GM23338 (cell line): Measurements from ENCODE around the gene ACVRL1. TPM values are rescaled to one million over a fixed set of nuclear protein-coding genes. Genes with fewer than 3 reads are reported as not detected.

Experiments used
- ATAC-seq: fragments of 200-7000 bp; cut with Tn5 transposase; 3 replicates; pipeline ENCODE4 v1.9.1; 2020
- DNase-seq: peaks from one replicate; pipeline ENCODE4 v3.0.0-alpha.2; 2015; ENCODE audit warnings: low spot score
- H2AFZ ChIP-seq: fragments of 200-600 bp; sonication (generic); 2 replicates; pipeline ENCODE4 v1.8.0; 2016; ENCODE audit warnings: antibody characterized with exemption, mild to moderate bottlenecking, moderate library complexity
- H3F3A ChIP-seq: fragments of 200-600 bp; sonication (generic); replicated peaks from 2 replicates; pipeline ENCODE4 v1.8.0; 2017; ENCODE audit warnings: antibody characterized with exemption, mixed run types, low read depth
- H3K27ac ChIP-seq: fragments of 200-600 bp; sonication (generic); 2 replicates; pipeline ENCODE4 v1.6.1; 2016; ENCODE audit warnings: low read depth
- H3K27me3 ChIP-seq: fragments of 200-600 bp; sonication (generic); 2 replicates; pipeline ENCODE4 v1.8.0; 2016; ENCODE audit warnings: mild to moderate bottlenecking, mixed run types, moderate library complexity; ENCODE audit not compliant: insufficient read depth
- H3K36me3 ChIP-seq: fragments of 200-600 bp; sonication (generic); 2 replicates; pipeline ENCODE4 v1.8.0; 2016; ENCODE audit warnings: mild to moderate bottlenecking; ENCODE audit not compliant: insufficient read depth
- H3K4me1 ChIP-seq: fragments of 200-600 bp; sonication (generic); 2 replicates; pipeline ENCODE4 v1.8.0; 2016; ENCODE audit warnings: mild to moderate bottlenecking, moderate library complexity; ENCODE audit not compliant: insufficient read depth
- H3K4me2 ChIP-seq: fragments of 200-600 bp; sonication (generic); 2 replicates; pipeline ENCODE4 v1.7.1; 2017; ENCODE audit warnings: mixed run types
- H3K4me3 ChIP-seq: fragments of 200-600 bp; sonication (generic); 2 replicates; pipeline ENCODE4 v1.6.1; 2016; ENCODE audit warnings: mixed run types
- H3K79me2 ChIP-seq: fragments of 200-600 bp; sonication (generic); replicated peaks from 2 replicates; pipeline ENCODE4 v1.8.0; 2017; ENCODE audit warnings: mild to moderate bottlenecking; ENCODE audit not compliant: insufficient read depth
- H3K9me2 ChIP-seq: fragments of 200-600 bp; sonication (generic); 2 replicates; pipeline ENCODE4 v1.8.0; 2017; ENCODE audit not compliant: insufficient read depth
- H4K20me1 ChIP-seq: fragments of 200-600 bp; sonication (generic); replicated peaks from 2 replicates; pipeline ENCODE4 v1.8.0; 2017; ENCODE audit warnings: mild to moderate bottlenecking; ENCODE audit not compliant: insufficient read depth
- H3K27ac Mint-ChIP-seq: 2 replicates; pipeline ENCODE4 v1.8.0; 2020; ENCODE audit warnings: inconsistent platforms, mild to moderate bottlenecking, moderate library complexity, mixed read lengths
- H3K27me3 Mint-ChIP-seq: 3 replicates; pipeline ENCODE4 v1.8.0; 2022; ENCODE audit warnings: low read depth, mild to moderate bottlenecking, moderate library complexity, mixed read lengths, inconsistent platforms; ENCODE audit not compliant: insufficient read depth, poor library complexity
- H3K36me3 Mint-ChIP-seq: 3 replicates; pipeline ENCODE4 v1.8.0; 2021; ENCODE audit warnings: low read depth, mild to moderate bottlenecking, inconsistent platforms, moderate library complexity, mixed read lengths
- H3K4me1 Mint-ChIP-seq: 3 replicates; pipeline ENCODE4 v1.8.0; 2020; ENCODE audit warnings: mild to moderate bottlenecking, inconsistent platforms, mixed read lengths
- H3K4me3 Mint-ChIP-seq: 3 replicates; pipeline ENCODE4 v1.8.0; 2021; ENCODE audit warnings: moderate library complexity, mild to moderate bottlenecking, inconsistent platforms, mixed read lengths
- H3K9me3 Mint-ChIP-seq: 3 replicates; pipeline ENCODE4 v1.8.0; 2020; ENCODE audit warnings: moderate library complexity, mild to moderate bottlenecking, inconsistent platforms, mixed read lengths
- CREB1 ChIP-seq: fragments of 250-450 bp; sonication (Bioruptor Pico); IDR thresholded peaks from 2 replicates; pipeline ENCODE4 v1.5.0; 2020; ENCODE audit warnings: low read depth, mild to moderate bottlenecking, moderate library complexity
- CTCF ChIP-seq, 2 experiments: fragments of 200-600 bp in 1 of 2; sonication (generic) in 1 of 2; conservative IDR thresholded peaks; 2 replicates each; pipeline versions ENCODE4 v1.5.1 to v1.6.1; 2016 to 2017; ENCODE audit warnings: antibody characterized with exemption in 2 of 2, low read depth in 2 of 2, mild to moderate bottlenecking in 2 of 2, moderate library complexity in 1 of 2
- EZH2 ChIP-seq: fragments of 200-600 bp; sonication (generic); IDR thresholded peaks from one replicate; pipeline ENCODE4 v1.8.0; 2017; ENCODE audit warnings: antibody characterized with exemption, mild to moderate bottlenecking, low read depth; ENCODE audit not compliant: unreplicated experiment
- EZH2phosphoT487 ChIP-seq: fragments of 200-600 bp; sonication (generic); IDR thresholded peaks from one replicate; pipeline ENCODE4 v1.8.1; 2018; ENCODE audit warnings: antibody characterized with exemption; ENCODE audit not compliant: unreplicated experiment
- JUNB ChIP-seq: IDR thresholded peaks from one replicate; pipeline ENCODE4 v1.6.1; 2016; ENCODE audit warnings: antibody characterized with exemption; ENCODE audit not compliant: unreplicated experiment
- NANOG ChIP-seq: IDR thresholded peaks from 2 replicates; pipeline ENCODE4 v1.6.1; 2016; ENCODE audit warnings: antibody characterized with exemption, borderline replicate concordance
- POLR2AphosphoS5 ChIP-seq: IDR thresholded peaks from 2 replicates; pipeline ENCODE4 v1.6.1; 2016; ENCODE audit warnings: antibody characterized with exemption, low read depth
- STAT1 ChIP-seq: IDR thresholded peaks from one replicate; pipeline ENCODE4 v1.6.1; 2016; ENCODE audit warnings: antibody characterized with exemption; ENCODE audit not compliant: unreplicated experiment
- ZNF114 ChIP-seq: fragments of 250-450 bp; sonication (Bioruptor Pico); IDR thresholded peaks from 2 replicates; pipeline ENCODE4 v1.5.0; 2020; ENCODE audit warnings: mild to moderate bottlenecking, moderate library complexity
- ZNF331 ChIP-seq: fragments of 250-450 bp; sonication (Bioruptor Pico); IDR thresholded peaks from 2 replicates; pipeline ENCODE4 v1.5.0; 2020; ENCODE audit warnings: low read depth, mild to moderate bottlenecking, moderate library complexity
- polyA plus RNA-seq: library from polyadenylated mRNA; unstranded; fragments of >200 nt; fragmentation: Nextera tagmentation; extraction: Ambion mirVana; gene quantifications from 2 replicates; pipeline ENCODE4 v1.2.1, GENCODE V29; 2016
- total RNA-seq: library from RNA; depleted of rRNA; stranded (reverse); fragments of >200 nt; shearing (Covaris generic); gene quantifications from 2 replicates; pipeline ENCODE4 v1.2.3, GENCODE V29; 2014
- TF ChIP-seq, protein P1 (sequence below): IDR thresholded peaks from one replicate; pipeline ENCODE4 v1.6.1; 2018; ENCODE audit warnings: antibody characterized with exemption; ENCODE audit not compliant: unreplicated experiment

Gene ACVRL1
- total and polyA plus RNA-seq, 2 experiments from 2014 or later = 0.28 TPM; not detected in 1

- TF ChIP-seq CTCF (conservative IDR thresholded peaks at IDR 0.05; ENCODE audit: low read depth in 2 of 2) (peak; percentile 83 to 92), ZNF114 (no peak)
- peaks cover 14% of the 10 kb centered on the region for H3K27me3 ChIP-seq
- peak overlapping the region; percentile 76 for H3K4me2 ChIP-seq
- ATAC-seq (peak; percentile 87), DNase-seq (peak; percentile 82)
- peak overlapping the region; percentile 99 for H2AFZ ChIP-seq
- Mint-ChIP-seq H3K27me3 (peaks cover 13% of the 10 kb centered on the region), H3K4me3 (peak overlapping the region; percentile 58; the same call in 2 of the 3 replicates), H3K36me3 (no peaks in the 10 kb centered on the region), H3K27ac (no peak overlapping the region), H3K9me3 (no peaks in the 10 kb centered on the region), H3K4me1 (peaks cover 27% of the 10 kb centered on the region)
- H3K36me3 ChIP-seq = no peaks in the 10 kb centered on the region; the same call in 1 of the 2 replicates
- H3K27ac ChIP-seq = no peak overlapping the region
- peak overlapping the region; percentile 47 for H3K4me3 ChIP-seq
- peaks cover 9% of the 10 kb centered on the region; the same call in 1 of the 2 replicates for H3K4me1 ChIP-seq
- no peaks in the 10 kb centered on the region for H3K9me2 ChIP-seq
- no peaks in the 10 kb centered on the region for H3K79me2 ChIP-seq
- no peaks in the 10 kb centered on the region for H3F3A ChIP-seq
- H4K20me1 ChIP-seq = no peaks in the 10 kb centered on the region
These were observed 16.4 kb downstream of the ACVRL1 start for GRCh38 chr12:51923506-51924365.

- Histone ChIP-seq H3K27ac (no peak overlapping the region), H3K4me1 (peaks cover 9% of the 10 kb centered on the region; the same call in 1 of the 2 replicates), H3K4me3 (no peak overlapping the region), H3K36me3 (no peaks in the 10 kb centered on the region; the same call in 1 of the 2 replicates), H3F3A (no peaks in the 10 kb centered on the region), H3K79me2 (no peaks in the 10 kb centered on the region), H2AFZ (no peak overlapping the region), H3K9me2 (no peaks in the 10 kb centered on the region), H3K27me3 (peaks cover 14% of the 10 kb centered on the region), H3K4me2 (no peak overlapping the region), H4K20me1 (no peaks in the 10 kb centered on the region)
- Mint-ChIP-seq H3K4me1 (peaks cover 27% of the 10 kb centered on the region), H3K36me3 (no peaks in the 10 kb centered on the region), H3K27me3 (peaks cover 10% of the 10 kb centered on the region), H3K27ac (no peak overlapping the region), H3K4me3 (no peak overlapping the region), H3K9me3 (no peaks in the 10 kb centered on the region)
- no peak for ATAC-seq
- no peak for DNase-seq
- TF ChIP-seq STAT1 = no peak
- no peak for TF ChIP-seq JUNB
- TF ChIP-seq EZH2phosphoT487 = no peak
- no peak for TF ChIP-seq ZNF331 (CRISPR knock-in tag)
- TF ChIP-seq EZH2 = no peak
- TF ChIP-seq CTCF (conservative IDR thresholded peaks at IDR 0.05; ENCODE audit: low read depth in 2 of 2) = no peak
- TF ChIP-seq NANOG = no peak
- TF ChIP-seq CREB1 (CRISPR knock-in tag) = no peak
- TF ChIP-seq, protein P1, sequence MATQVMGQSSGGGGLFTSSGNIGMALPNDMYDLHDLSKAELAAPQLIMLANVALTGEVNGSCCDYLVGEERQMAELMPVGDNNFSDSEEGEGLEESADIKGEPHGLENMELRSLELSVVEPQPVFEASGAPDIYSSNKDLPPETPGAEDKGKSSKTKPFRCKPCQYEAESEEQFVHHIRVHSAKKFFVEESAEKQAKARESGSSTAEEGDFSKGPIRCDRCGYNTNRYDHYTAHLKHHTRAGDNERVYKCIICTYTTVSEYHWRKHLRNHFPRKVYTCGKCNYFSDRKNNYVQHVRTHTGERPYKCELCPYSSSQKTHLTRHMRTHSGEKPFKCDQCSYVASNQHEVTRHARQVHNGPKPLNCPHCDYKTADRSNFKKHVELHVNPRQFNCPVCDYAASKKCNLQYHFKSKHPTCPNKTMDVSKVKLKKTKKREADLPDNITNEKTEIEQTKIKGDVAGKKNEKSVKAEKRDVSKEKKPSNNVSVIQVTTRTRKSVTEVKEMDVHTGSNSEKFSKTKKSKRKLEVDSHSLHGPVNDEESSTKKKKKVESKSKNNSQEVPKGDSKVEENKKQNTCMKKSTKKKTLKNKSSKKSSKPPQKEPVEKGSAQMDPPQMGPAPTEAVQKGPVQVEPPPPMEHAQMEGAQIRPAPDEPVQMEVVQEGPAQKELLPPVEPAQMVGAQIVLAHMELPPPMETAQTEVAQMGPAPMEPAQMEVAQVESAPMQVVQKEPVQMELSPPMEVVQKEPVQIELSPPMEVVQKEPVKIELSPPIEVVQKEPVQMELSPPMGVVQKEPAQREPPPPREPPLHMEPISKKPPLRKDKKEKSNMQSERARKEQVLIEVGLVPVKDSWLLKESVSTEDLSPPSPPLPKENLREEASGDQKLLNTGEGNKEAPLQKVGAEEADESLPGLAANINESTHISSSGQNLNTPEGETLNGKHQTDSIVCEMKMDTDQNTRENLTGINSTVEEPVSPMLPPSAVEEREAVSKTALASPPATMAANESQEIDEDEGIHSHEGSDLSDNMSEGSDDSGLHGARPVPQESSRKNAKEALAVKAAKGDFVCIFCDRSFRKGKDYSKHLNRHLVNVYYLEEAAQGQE = no peak
- no peak for TF ChIP-seq POLR2AphosphoS5
- no peak for TF ChIP-seq ZNF114
These were observed 17.4 kb downstream of the ACVRL1 start for GRCh38 chr12:51924551-51925319.
